ENCODE data around the gene ALG9. TPM values are rescaled to one million over a fixed set of nuclear protein-coding genes. Genes with fewer than 3 reads are reported as not detected.

Gene ALG9
- total and polyA plus RNA-seq, 2 donors from 2014 or later, result 27.8 to 30.0 TPM

DNA sequence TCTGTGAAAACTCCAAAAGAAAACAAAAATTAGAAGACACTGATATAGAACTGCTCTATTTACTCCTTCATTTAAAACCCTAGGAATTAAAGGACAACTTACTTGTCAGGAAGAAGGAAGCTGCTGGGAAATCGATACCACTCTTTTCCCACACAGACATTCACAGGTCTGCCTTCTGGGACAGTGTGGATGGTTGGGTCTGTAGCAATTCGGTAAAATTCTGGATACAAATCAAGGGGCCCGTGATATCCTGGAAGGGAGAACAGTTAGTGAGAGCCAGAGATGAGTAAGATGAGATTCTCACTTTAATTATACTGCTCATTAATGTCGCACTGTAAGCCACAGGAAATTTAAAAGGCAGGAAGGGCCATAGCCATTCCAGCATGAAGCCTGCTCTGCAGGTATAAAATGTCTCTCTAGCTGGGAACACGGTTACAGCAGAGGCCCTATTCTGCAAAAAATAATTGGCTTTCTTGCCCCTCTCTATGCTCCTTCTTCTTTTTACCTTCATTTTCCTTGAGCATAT lies 34.0 kb downstream of the ALG9 start:
- Histone ChIP-seq H3K9me3 (ENCODE audit: control insufficient read depth in 2 of 3, insufficient read depth in 1 of 3, low read length in 3 of 3) (no peaks in the 10 kb centered on the region), H3K4me1 (ENCODE audit: control insufficient read depth in 2 of 3, insufficient read depth in 2 of 3, low read depth in 1 of 3, low read length in 3 of 3) (peaks cover 0 to 8% (median 4%) of the 10 kb centered on the region in 3 donors), H3K27ac (ENCODE audit: low read depth in 2 of 2, low read length in 2 of 2) (no peak overlapping the region), H3K36me3 (ENCODE audit: control insufficient read depth in 2 of 3, insufficient read depth in 3 of 3, low read length in 3 of 3) (peaks cover 0 to 7% (median 4%) of the 10 kb centered on the region in 3 donors), H3K4me3 (ENCODE audit: low read length in 3 of 3) (no peak overlapping the region), H3K27me3 (ENCODE audit: control insufficient read depth, insufficient read depth, low read length) (no peaks in the 10 kb centered on the region), H3K9ac (ENCODE audit: low read length in 3 of 3) (no peak overlapping the region)
- intact Hi-C loops (cut with DNase I), result loop anchor here (10.0 kb wide), 1 partner anchor 253 kb away; no protein-coding TSS in a partner anchor
- FAIRE-seq (no peak), DNase-seq (no peak)
- TF ChIP-seq CTCF (IDR thresholded peaks at IDR 0.05; ENCODE audit: borderline replicate concordance, extremely low read depth, insufficient read depth), result no peak

DNA sequence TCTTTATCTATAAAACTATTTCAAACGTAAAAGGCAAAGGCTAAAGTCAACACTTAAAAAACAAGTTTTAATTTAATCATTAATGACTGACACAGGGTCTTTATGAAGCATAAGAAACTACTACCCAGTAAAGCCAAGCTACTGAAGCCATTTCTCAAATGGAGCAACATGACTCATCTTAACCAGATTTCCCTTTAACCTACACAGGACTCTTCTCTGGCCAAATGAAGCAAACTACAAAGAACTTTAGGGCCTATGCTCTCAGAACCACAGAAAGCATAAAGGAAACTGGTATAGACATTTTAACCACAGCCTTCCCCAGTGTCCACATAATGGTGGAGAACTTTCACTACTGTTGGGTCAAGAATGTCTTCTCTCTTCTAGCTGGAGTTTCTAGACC lies 34.7 kb downstream of the ALG9 start:
- no peak overlapping the region for H3K27ac ChIP-seq (ENCODE audit: low read depth in 2 of 2, low read length in 2 of 2)
- no peaks in the 10 kb centered on the region for H3K9me3 ChIP-seq (ENCODE audit: control insufficient read depth in 2 of 3, insufficient read depth in 1 of 3, low read length in 3 of 3)
- H3K4me1 ChIP-seq (ENCODE audit: control insufficient read depth in 2 of 3, insufficient read depth in 2 of 3, low read depth in 1 of 3, low read length in 3 of 3), result peaks cover 0 to 8% (median 4%) of the 10 kb centered on the region in 3 donors
- no peak for DNase-seq
- H3K27me3 ChIP-seq (ENCODE audit: control insufficient read depth, insufficient read depth, low read length), result no peaks in the 10 kb centered on the region
- no peak overlapping the region for H3K4me3 ChIP-seq (ENCODE audit: low read length in 3 of 3)
- intact Hi-C loops (cut with DNase I), result loop anchor here (10.0 kb wide), 1 partner anchor 252 kb away; no protein-coding TSS in a partner anchor
- TF ChIP-seq CTCF (IDR thresholded peaks at IDR 0.05; ENCODE audit: borderline replicate concordance, extremely low read depth, insufficient read depth), result no peak
- H3K9ac ChIP-seq (ENCODE audit: low read length in 3 of 3), result no peak overlapping the region
- H3K36me3 ChIP-seq (ENCODE audit: control insufficient read depth in 2 of 3, insufficient read depth in 3 of 3, low read length in 3 of 3), result peaks cover 0 to 7% (median 4%) of the 10 kb centered on the region in 3 donors
- FAIRE-seq, result no peak

DNA sequence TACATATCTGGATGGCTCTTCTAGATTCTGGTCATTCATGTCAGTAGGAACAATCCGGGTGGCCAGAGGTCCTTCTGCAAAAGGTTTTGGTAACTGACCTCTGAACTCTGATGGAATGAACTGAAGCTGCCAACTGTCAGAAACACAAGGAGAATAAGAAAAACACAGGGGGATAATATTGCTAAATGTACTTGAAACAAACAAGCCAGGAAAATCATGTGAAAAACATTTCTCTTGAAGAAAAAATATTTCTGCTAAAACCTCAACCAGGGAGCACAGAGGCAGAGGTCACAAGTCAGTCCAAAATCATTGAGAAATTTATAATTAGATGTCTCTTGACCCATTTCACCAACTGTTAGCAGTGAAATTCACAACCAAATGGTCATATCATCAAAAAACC lies 35.2 kb downstream of the ALG9 start:
- intact Hi-C loops (cut with DNase I), result loop anchor here (10.0 kb wide), 1 partner anchor 251 kb away; no protein-coding TSS in a partner anchor
- DNase-seq (no peak), FAIRE-seq (no peak)
- peaks cover 0 to 6% (median 4%) of the 10 kb centered on the region in 3 donors for H3K4me1 ChIP-seq (ENCODE audit: control insufficient read depth in 2 of 3, insufficient read depth in 2 of 3, low read depth in 1 of 3, low read length in 3 of 3)
- no peaks in the 10 kb centered on the region for H3K9me3 ChIP-seq (ENCODE audit: control insufficient read depth in 2 of 3, insufficient read depth in 1 of 3, low read length in 3 of 3)
- H3K27ac ChIP-seq (ENCODE audit: low read depth in 2 of 2, low read length in 2 of 2), result no peak overlapping the region
- peaks cover 0 to 7% (median 6%) of the 10 kb centered on the region in 3 donors for H3K36me3 ChIP-seq (ENCODE audit: control insufficient read depth in 2 of 3, insufficient read depth in 3 of 3, low read length in 3 of 3)
- H3K9ac ChIP-seq (ENCODE audit: low read length in 3 of 3), result no peak overlapping the region
- no peaks in the 10 kb centered on the region for H3K27me3 ChIP-seq (ENCODE audit: control insufficient read depth, insufficient read depth, low read length)
- TF ChIP-seq CTCF (IDR thresholded peaks at IDR 0.05; ENCODE audit: borderline replicate concordance, extremely low read depth, insufficient read depth), result no peak
- H3K4me3 ChIP-seq (ENCODE audit: low read length in 3 of 3), result no peak overlapping the region

All from kidney (tissue), 14 donors.